HL-60/S4 treated with phorbol 12-myristate 13-acetate at 8.2 ng/mL for 4 days and 3 days (cell line): ENCODE results near the gene PCCA.
"Not testable (repeated sequence)": the region's sequence is repeated elsewhere in the genome, so short reads cannot be mapped to it uniquely, and the experiment has no call there.

Source experiments
- in situ Hi-C: fragments of 300-500 bp; cut with MboI; formaldehyde crosslinking; loops from 2 replicates; pipeline ENCODE4 v1.15.0; 2022; ENCODE audit warnings: low sequenced_read_pairs

Gene PCCA

GRCh38 chr13:100184095-100184494 lies 95.2 kb downstream of the PCCA start:
- in situ Hi-C loops, result no loop called here

GRCh38 chr13:100195568-100195967 lies 106.7 kb downstream of the PCCA start:
- in situ Hi-C loops, result no loop called here

GRCh38 chr13:100196375-100196774 lies 107.5 kb downstream of the PCCA start:
- in situ Hi-C loops, result no loop called here

- in situ Hi-C loops, result no loop called here
These were observed 108.2 kb downstream of the PCCA start for GRCh38 chr13:100197116-100197515.

GRCh38 chr13:100197591-100198365 lies 108.9 kb downstream of the PCCA start:
- in situ Hi-C loops, result no loop called here

- in situ Hi-C loops, result no loop called here
These were observed 114.9 kb downstream of the PCCA start for GRCh38 chr13:100203696-100204367.

GRCh38 chr13:100208002-100208401 lies 119.1 kb downstream of the PCCA start:
- in situ Hi-C loops, result no loop called here

- in situ Hi-C loops, result no loop called here
These were observed 119.7 kb downstream of the PCCA start for GRCh38 chr13:100208626-100209025.

GRCh38 chr13:100209857-100210825 lies 121.2 kb downstream of the PCCA start:
- in situ Hi-C loops, result no loop called here

GRCh38 chr13:100211016-100211710 lies 122.3 kb downstream of the PCCA start:
- in situ Hi-C loops, result no loop called here

- in situ Hi-C loops, result no loop called here
These were observed 124.1 kb downstream of the PCCA start for GRCh38 chr13:100212904-100213553.

- in situ Hi-C loops, result no loop called here
These were observed 124.7 kb downstream of the PCCA start for GRCh38 chr13:100213576-100213975.

GRCh38 chr13:100214886-100215285 lies 126.0 kb downstream of the PCCA start:
- in situ Hi-C loops, result no loop called here

- in situ Hi-C loops, result no loop called here
These were observed 132.3 kb downstream of the PCCA start for GRCh38 chr13:100221166-100221565.

- in situ Hi-C loops, result not testable (repeated sequence)
These were observed 135.2 kb downstream of the PCCA start for GRCh38 chr13:100223966-100224530.

GRCh38 chr13:100229603-100230002 lies 140.7 kb downstream of the PCCA start:
- in situ Hi-C loops, result loop anchor here (25.0 kb wide), 2 partner anchors 317 to 567 kb away; no protein-coding TSS in a partner anchor

- in situ Hi-C loops, result loop anchor here (25.0 kb wide), 2 partner anchors 318 to 568 kb away; no protein-coding TSS in a partner anchor
These were observed 141.9 kb downstream of the PCCA start for GRCh38 chr13:100230769-100231149.

GRCh38 chr13:100231176-100231575 lies 142.3 kb downstream of the PCCA start:
- in situ Hi-C loops, result loop anchor here (25.0 kb wide), 2 partner anchors 319 to 569 kb away; no protein-coding TSS in a partner anchor

- in situ Hi-C loops, result loop anchor here (25.0 kb wide), 2 partner anchors 322 to 572 kb away; no protein-coding TSS in a partner anchor
These were observed 145.1 kb downstream of the PCCA start for GRCh38 chr13:100234006-100234405.
